ENCODE results near the gene UGT1A8. TPM values are rescaled to one million over a fixed set of nuclear protein-coding genes. Genes with fewer than 3 reads are reported as not detected.
"Not testable (repeated sequence)": the region's sequence is repeated elsewhere in the genome, so short reads cannot be mapped to it uniquely, and the experiment has no call there.

The UGT1A8 gene
- polyA plus RNA-seq, 4 donors: 0.07 to 13.6 (median 4.9) TPM

GRCh38 chr2:233611284-233611683 is 6.1 kb upstream of the UGT1A8 start:
- FAIRE-seq: no peak

GRCh38 chr2:233620204-233620603 is 2.8 kb downstream of the UGT1A8 start:
- no peak for FAIRE-seq
- no peak overlapping the region for H3K4me3 ChIP-seq (ENCODE audit: low read depth in 1 of 3, low read length in 3 of 3)
- no peaks in the 10 kb centered on the region for H3K4me1 ChIP-seq (ENCODE audit: control insufficient read depth in 3 of 3, insufficient read depth in 2 of 3, low read depth in 1 of 3, low read length in 2 of 3)
- no peaks in the 10 kb centered on the region for H3K27me3 ChIP-seq (ENCODE audit: control insufficient read depth in 3 of 3, insufficient read depth in 3 of 3, low read length in 3 of 3)
- no peak overlapping the region for H3K27ac ChIP-seq (ENCODE audit: low read depth in 1 of 3, low read length in 2 of 3)
- peak in 1 of 2 donors; percentile 54 for DNase-seq
- H3K36me3 ChIP-seq (ENCODE audit: control insufficient read depth in 3 of 3, insufficient read depth in 2 of 3, low read depth in 1 of 3, low read length in 3 of 3): no peaks in the 10 kb centered on the region
- WGBS, 3 donors: 24 to 69% (median 48%) methylated on average over 4 of the region's 4 CpGs
- H3K9me3 ChIP-seq (ENCODE audit: control insufficient read depth in 2 of 2, insufficient read depth in 1 of 2, low read depth in 1 of 2, low read length in 1 of 2): no peaks in the 10 kb centered on the region

More at GRCh38 chr2:233611284-233611683, 6.1 kb upstream of the UGT1A8 start:
- DNase-seq: no peak
- Histone ChIP-seq H3K9me3 (ENCODE audit: control insufficient read depth in 2 of 2, insufficient read depth in 1 of 2, low read depth in 1 of 2, low read length in 1 of 2) (no peaks in the 10 kb centered on the region), H3K27ac (ENCODE audit: low read depth in 1 of 3, low read length in 2 of 3) (no peak overlapping the region), H3K27me3 (ENCODE audit: control insufficient read depth in 3 of 3, insufficient read depth in 3 of 3, low read length in 3 of 3) (no peaks in the 10 kb centered on the region), H3K4me1 (ENCODE audit: control insufficient read depth in 3 of 3, insufficient read depth in 2 of 3, low read depth in 1 of 3, low read length in 2 of 3) (no peaks in the 10 kb centered on the region), H3K36me3 (ENCODE audit: control insufficient read depth in 3 of 3, insufficient read depth in 2 of 3, low read depth in 1 of 3, low read length in 3 of 3) (no peaks in the 10 kb centered on the region), H3K4me3 (ENCODE audit: low read depth in 1 of 3, low read length in 3 of 3) (no peak overlapping the region)
- 79 to 81% (median 79%) methylated on average over 4 of the region's 4 CpGs for WGBS, 3 donors

- H3K9me3 ChIP-seq (ENCODE audit: control insufficient read depth in 2 of 2, insufficient read depth in 1 of 2, low read depth in 1 of 2, low read length in 1 of 2); DNase-seq; H3K4me1 ChIP-seq (ENCODE audit: control insufficient read depth in 3 of 3, insufficient read depth in 2 of 3, low read depth in 1 of 3, low read length in 2 of 3); H3K36me3 ChIP-seq (ENCODE audit: control insufficient read depth in 3 of 3, insufficient read depth in 2 of 3, low read depth in 1 of 3, low read length in 3 of 3); H3K4me3 ChIP-seq (ENCODE audit: low read depth in 1 of 3, low read length in 3 of 3); FAIRE-seq; H3K27me3 ChIP-seq (ENCODE audit: control insufficient read depth in 3 of 3, insufficient read depth in 3 of 3, low read length in 3 of 3); H3K27ac ChIP-seq (ENCODE audit: low read depth in 1 of 3, low read length in 2 of 3): not testable (repeated sequence)
- WGBS, 3 donors: 89 to 97% (median 95%) methylated on average over 5 of the region's 5 CpGs
Observed at GRCh38 chr2:233621863-233622262, 4.4 kb downstream of the UGT1A8 start.

- no peaks in the 10 kb centered on the region for H3K27me3 ChIP-seq (ENCODE audit: control insufficient read depth in 3 of 3, insufficient read depth in 3 of 3, low read length in 3 of 3)
- FAIRE-seq: no peak
- 66 to 73% (median 66%) methylated on average over 5 of the region's 5 CpGs for WGBS, 3 donors
Observed at GRCh38 chr2:233627331-233628025, 10.0 kb downstream of the UGT1A8 start.

GRCh38 chr2:233636306-233636705 is 18.9 kb downstream of the UGT1A8 start, which contains the start of gene UGT1A10:
Gene UGT1A10 (plus strand): TSS chr2:233636448. CDS start chr2:233636523, 75 bp downstream.
- WGBS, 3 donors: 22 to 68% (median 31%) methylated on average over 10 of the region's 10 CpGs
- not testable (repeated sequence) for H3K4me1 ChIP-seq (ENCODE audit: control insufficient read depth in 3 of 3, insufficient read depth in 2 of 3, low read depth in 1 of 3, low read length in 2 of 3)

More at GRCh38 chr2:233627331-233628025, 10.0 kb downstream of the UGT1A8 start:
- Histone ChIP-seq H3K4me3 (ENCODE audit: low read depth in 1 of 3, low read length in 3 of 3) (no peak overlapping the region), H3K36me3 (ENCODE audit: control insufficient read depth in 3 of 3, insufficient read depth in 2 of 3, low read depth in 1 of 3, low read length in 3 of 3) (no peaks in the 10 kb centered on the region), H3K9me3 (ENCODE audit: control insufficient read depth in 2 of 2, insufficient read depth in 1 of 2, low read depth in 1 of 2, low read length in 1 of 2) (no peaks in the 10 kb centered on the region), H3K4me1 (ENCODE audit: control insufficient read depth in 3 of 3, insufficient read depth in 2 of 3, low read depth in 1 of 3, low read length in 2 of 3) (no peaks in the 10 kb centered on the region), H3K27ac (ENCODE audit: low read depth in 1 of 3, low read length in 2 of 3) (no peak overlapping the region)
- no peak for DNase-seq

GRCh38 chr2:233638836-233639235 is 21.4 kb downstream of the UGT1A8 start:
- FAIRE-seq: peak; percentile 86
- no peak overlapping the region for H3K27ac ChIP-seq (ENCODE audit: low read depth in 1 of 3, low read length in 2 of 3)

More at GRCh38 chr2:233636306-233636705, 18.9 kb downstream of the UGT1A8 start, which contains the start of gene UGT1A10:
- Histone ChIP-seq H3K27ac (ENCODE audit: low read depth in 1 of 3, low read length in 2 of 3) (peak within 1 kb of the TSS in 1 of 3 donors; percentile 68), H3K4me3 (ENCODE audit: low read depth in 1 of 3, low read length in 3 of 3) (peak within 1 kb of the TSS in 1 of 3 donors; percentile 55)
- not testable (repeated sequence) for H3K36me3 ChIP-seq (ENCODE audit: control insufficient read depth in 3 of 3, insufficient read depth in 2 of 3, low read depth in 1 of 3, low read length in 3 of 3); H3K9me3 ChIP-seq (ENCODE audit: control insufficient read depth in 2 of 2, insufficient read depth in 1 of 2, low read depth in 1 of 2, low read length in 1 of 2); H3K27me3 ChIP-seq (ENCODE audit: control insufficient read depth in 3 of 3, insufficient read depth in 3 of 3, low read length in 3 of 3); FAIRE-seq
- peak in 1 of 2 donors; percentile 84 for DNase-seq

GRCh38 chr2:233639860-233640259 is 22.4 kb downstream of the UGT1A8 start:
- H3K27me3 ChIP-seq (ENCODE audit: control insufficient read depth in 3 of 3, insufficient read depth in 3 of 3, low read length in 3 of 3): no peaks in the 10 kb centered on the region
- no peaks in the 10 kb centered on the region for H3K36me3 ChIP-seq (ENCODE audit: control insufficient read depth in 3 of 3, insufficient read depth in 2 of 3, low read depth in 1 of 3, low read length in 3 of 3)
- FAIRE-seq (no peak), DNase-seq (no peak)
- no peak overlapping the region for H3K27ac ChIP-seq (ENCODE audit: low read depth in 1 of 3, low read length in 2 of 3)
- no peak overlapping the region for H3K4me3 ChIP-seq (ENCODE audit: low read depth in 1 of 3, low read length in 3 of 3)
- peaks cover 0 to 5% of the 10 kb centered on the region in 2 donors for H3K9me3 ChIP-seq (ENCODE audit: control insufficient read depth in 2 of 2, insufficient read depth in 1 of 2, low read depth in 1 of 2, low read length in 1 of 2)
- H3K4me1 ChIP-seq (ENCODE audit: control insufficient read depth in 3 of 3, insufficient read depth in 2 of 3, low read depth in 1 of 3, low read length in 2 of 3): peaks cover 0 to 6% (median 0%) of the 10 kb centered on the region in 3 donors

More at GRCh38 chr2:233638836-233639235, 21.4 kb downstream of the UGT1A8 start:
- whole genome bisulfite sequencing, 3 donors: 16 to 39% (median 28%) methylated on average over 5 of the region's 5 CpGs
- no peaks in the 10 kb centered on the region for H3K27me3 ChIP-seq (ENCODE audit: control insufficient read depth in 3 of 3, insufficient read depth in 3 of 3, low read length in 3 of 3)
- peaks cover 0 to 5% of the 10 kb centered on the region in 2 donors for H3K9me3 ChIP-seq (ENCODE audit: control insufficient read depth in 2 of 2, insufficient read depth in 1 of 2, low read depth in 1 of 2, low read length in 1 of 2)
- peak overlapping the region in 1 of 3 donors; percentile 31 for H3K4me3 ChIP-seq (ENCODE audit: low read depth in 1 of 3, low read length in 3 of 3)
- DNase-seq: peak in 1 of 2 donors; percentile 84
- H3K4me1 ChIP-seq (ENCODE audit: control insufficient read depth in 3 of 3, insufficient read depth in 2 of 3, low read depth in 1 of 3, low read length in 2 of 3): peaks cover 0 to 6% (median 0%) of the 10 kb centered on the region in 3 donors
- H3K36me3 ChIP-seq (ENCODE audit: control insufficient read depth in 3 of 3, insufficient read depth in 2 of 3, low read depth in 1 of 3, low read length in 3 of 3): no peaks in the 10 kb centered on the region

GRCh38 chr2:233643128-233643527 is 25.7 kb downstream of the UGT1A8 start:
- H3K4me3 ChIP-seq (ENCODE audit: low read depth in 1 of 3, low read length in 3 of 3): no peak overlapping the region
- FAIRE-seq (no peak), DNase-seq (peak in 1 of 2 donors; percentile 31)
- no peaks in the 10 kb centered on the region for H3K27me3 ChIP-seq (ENCODE audit: control insufficient read depth in 3 of 3, insufficient read depth in 3 of 3, low read length in 3 of 3)
- no peaks in the 10 kb centered on the region for H3K36me3 ChIP-seq (ENCODE audit: control insufficient read depth in 3 of 3, insufficient read depth in 2 of 3, low read depth in 1 of 3, low read length in 3 of 3)
- H3K4me1 ChIP-seq (ENCODE audit: control insufficient read depth in 3 of 3, insufficient read depth in 2 of 3, low read depth in 1 of 3, low read length in 2 of 3): peaks cover 0 to 6% (median 0%) of the 10 kb centered on the region in 3 donors
- WGBS, 3 donors: 88 to 93% (median 92%) methylated on average over 1 of the region's 1 CpG
- H3K27ac ChIP-seq (ENCODE audit: low read depth in 1 of 3, low read length in 2 of 3): no peak overlapping the region
- H3K9me3 ChIP-seq (ENCODE audit: control insufficient read depth in 2 of 2, insufficient read depth in 1 of 2, low read depth in 1 of 2, low read length in 1 of 2): peaks cover 5 to 16% of the 10 kb centered on the region in 2 donors
